Measurements from ENCODE around the gene SRD5A1.

Gene SRD5A1

GRCh38 chr5:6715271-6715670, 82.0 kb downstream of the SRD5A1 start:
- DNase-seq: no peak

GRCh38 chr5:6715758-6716628, 82.8 kb downstream of the SRD5A1 start:
- DNase-seq: no peak

- DNase-seq: no peak
Measured at GRCh38 chr5:6716629-6717149, 83.4 kb downstream of the SRD5A1 start.

- DNase-seq: no peak
Measured at GRCh38 chr5:6717247-6717646, 84.0 kb downstream of the SRD5A1 start.

- no peak for DNase-seq
Measured at GRCh38 chr5:6717687-6718086, 84.4 kb downstream of the SRD5A1 start.

GRCh38 chr5:6718161-6718681, 85.0 kb downstream of the SRD5A1 start:
- no peak for DNase-seq

- DNase-seq: no peak
Measured at GRCh38 chr5:6718718-6719117, 85.5 kb downstream of the SRD5A1 start.

GRCh38 chr5:6719417-6719816, 86.2 kb downstream of the SRD5A1 start:
- no peak for DNase-seq

GRCh38 chr5:6719896-6720560, 86.8 kb downstream of the SRD5A1 start:
- DNase-seq: no peak

- no peak for DNase-seq
Measured at GRCh38 chr5:6720561-6720921, 87.3 kb downstream of the SRD5A1 start.

GRCh38 chr5:6721442-6721841, 88.2 kb downstream of the SRD5A1 start:
- DNase-seq: no peak

GRCh38 chr5:6722015-6722414, 88.8 kb downstream of the SRD5A1 start:
- DNase-seq: no peak

GRCh38 chr5:6723122-6723815, 90.0 kb downstream of the SRD5A1 start:
- DNase-seq: no peak

- DNase-seq: no peak
Measured at GRCh38 chr5:6723816-6724300, 90.6 kb downstream of the SRD5A1 start.

Measured in cortex of kidney (tissue), 1 donor.